Hepatocyte (in vitro differentiated cells): ENCODE measurements around the gene KCTD10.

Experiments used
- CTCF ChIP-seq: fragments of 200-600 bp; sonication (generic); IDR thresholded peaks from 2 replicates; pipeline ENCODE4 v1.5.1; 2016; ENCODE audit warnings: antibody characterized with exemption, mild to moderate bottlenecking; ENCODE audit not compliant: poor library complexity
- EZH2phosphoT487 ChIP-seq: fragments of 200-600 bp; sonication (generic); IDR thresholded peaks from one replicate; pipeline ENCODE4 v1.6.1; 2018; ENCODE audit warnings: antibody characterized with exemption, mild to moderate bottlenecking, low read depth, moderate library complexity; ENCODE audit not compliant: unreplicated experiment, severe bottlenecking

- TF ChIP-seq CTCF, result no peak
- no peak for TF ChIP-seq EZH2phosphoT487
These were observed 24.2 kb upstream of the KCTD10 start for GRCh38 chr12:109501299-109501698.
